HG02981 (cell line): Measurements from ENCODE around the gene CEP170.
"Not testable (repeated sequence)": the region's sequence is repeated elsewhere in the genome, so short reads cannot be mapped to it uniquely, and the experiment has no call there.

ENCODE experiments used
- ATAC-seq: cut with Tn5 transposase; IDR thresholded peaks from one replicate; pipeline ENCODE4 v1.9.1; 2021; ENCODE audit warnings: mild to moderate bottlenecking, moderate library complexity; ENCODE audit not compliant: unreplicated experiment

Gene CEP170

GRCh38 chr1:243183176-243183575 is 71.9 kb downstream of the CEP170 start:
- not testable (repeated sequence) for ATAC-seq

- ATAC-seq = no peak
These were observed 75.4 kb downstream of the CEP170 start for GRCh38 chr1:243179720-243180119.

- not testable (repeated sequence) for ATAC-seq
These were observed 77.3 kb downstream of the CEP170 start for GRCh38 chr1:243177792-243178191.

- not testable (repeated sequence) for ATAC-seq
These were observed 81.2 kb downstream of the CEP170 start for GRCh38 chr1:243173758-243174369.

GRCh38 chr1:243164911-243165310 is 90.2 kb downstream of the CEP170 start:
- not testable (repeated sequence) for ATAC-seq

GRCh38 chr1:243150906-243151305 is 104.2 kb downstream of the CEP170 start:
- ATAC-seq = not testable (repeated sequence)

GRCh38 chr1:243149120-243149519 is 106.0 kb downstream of the CEP170 start:
- not testable (repeated sequence) for ATAC-seq

GRCh38 chr1:243147351-243147750 is 107.7 kb downstream of the CEP170 start:
- not testable (repeated sequence) for ATAC-seq

GRCh38 chr1:243140498-243140897 is 114.6 kb downstream of the CEP170 start:
- ATAC-seq = not testable (repeated sequence)

- not testable (repeated sequence) for ATAC-seq
These were observed 132.1 kb downstream of the CEP170 start for GRCh38 chr1:243122876-243123409.

- not testable (repeated sequence) for ATAC-seq
These were observed 133.1 kb downstream of the CEP170 start for GRCh38 chr1:243121939-243122338.

- ATAC-seq = not testable (repeated sequence)
These were observed 136.3 kb downstream of the CEP170 start for GRCh38 chr1:243118601-243119322.

- not testable (repeated sequence) for ATAC-seq
These were observed 138.9 kb downstream of the CEP170 start for GRCh38 chr1:243116187-243116586.

- not testable (repeated sequence) for ATAC-seq
These were observed 140.3 kb downstream of the CEP170 start for GRCh38 chr1:243114769-243115168.

GRCh38 chr1:243114059-243114713 is 140.9 kb downstream of the CEP170 start:
- ATAC-seq = peak; percentile 93

- not testable (repeated sequence) for ATAC-seq
These were observed 147.9 kb downstream of the CEP170 start for GRCh38 chr1:243107171-243107570.

- not testable (repeated sequence) for ATAC-seq
These were observed 149.3 kb downstream of the CEP170 start for GRCh38 chr1:243105652-243106332.

GRCh38 chr1:243105104-243105503 is 150.0 kb downstream of the CEP170 start:
- not testable (repeated sequence) for ATAC-seq

- ATAC-seq = not testable (repeated sequence)
These were observed 150.6 kb downstream of the CEP170 start for GRCh38 chr1:243104452-243104851.

- peak; percentile 98 for ATAC-seq
These were observed 153.5 kb downstream of the CEP170 start for GRCh38 chr1:243101551-243102050.

GRCh38 chr1:243087368-243087767 is 167.7 kb downstream of the CEP170 start:
- ATAC-seq = not testable (repeated sequence)
